GM12874 (cell line): Measurements from ENCODE around the gene CCDC92B.

ENCODE experiments used
- CTCF ChIP-seq: IDR thresholded peaks from 2 replicates; pipeline ENCODE4 v1.5.1; 2011; ENCODE audit warnings: low read depth, mild to moderate bottlenecking, control low read depth, low read length, moderate library complexity; ENCODE audit not compliant: insufficient read depth

Gene CCDC92B

GRCh38 chr17:2794111-2794803 lies 44.8 kb upstream of the CCDC92B start:
- TF ChIP-seq CTCF, result no peak

GRCh38 chr17:2792366-2793169 lies 43.1 kb upstream of the CCDC92B start:
- no peak for TF ChIP-seq CTCF

- no peak for TF ChIP-seq CTCF
Observed at GRCh38 chr17:2789700-2790099, 40.2 kb upstream of the CCDC92B start.

GRCh38 chr17:2786176-2786881 lies 36.9 kb upstream of the CCDC92B start:
- TF ChIP-seq CTCF, result peak; percentile 92

GRCh38 chr17:2784864-2785263 lies 35.4 kb upstream of the CCDC92B start:
- TF ChIP-seq CTCF, result no peak

GRCh38 chr17:2783310-2784030 lies 34.0 kb upstream of the CCDC92B start:
- TF ChIP-seq CTCF, result no peak

GRCh38 chr17:2782055-2782454 lies 32.6 kb upstream of the CCDC92B start:
- no peak for TF ChIP-seq CTCF
